ENCODE results near the gene PPP2R5D.

PPP2R5D gene

GRCh38 chr6:43050981-43051380 lies 66.6 kb downstream of the PPP2R5D start:
- DNase-seq (ENCODE audit: low read depth), result no peak
- TF ChIP-seq CTCF (conservative IDR thresholded peaks at IDR 0.05; ENCODE audit: low read length), result no peak
- H3K4me3 ChIP-seq (ENCODE audit: low read length), result no peak overlapping the region

- H3K4me3 ChIP-seq (ENCODE audit: low read length), result peak overlapping the region; percentile 93
- no peak for DNase-seq (ENCODE audit: low read depth)
- TF ChIP-seq CTCF (conservative IDR thresholded peaks at IDR 0.05; ENCODE audit: low read length), result no peak
Measured at GRCh38 chr6:43052225-43052841, 68.0 kb downstream of the PPP2R5D start.

- no peak for DNase-seq (ENCODE audit: low read depth)
Measured at GRCh38 chr6:43052842-43053544, 68.6 kb downstream of the PPP2R5D start.

GRCh38 chr6:43053545-43054205 lies 69.3 kb downstream of the PPP2R5D start, which contains the start of gene CUL7:
Gene CUL7, minus strand, starts transcription at chr6:43053851. Its CDS starts 1,063 bp downstream, at chr6:43052788.
- peak within 1 kb of the TSS; percentile 93 for H3K4me3 ChIP-seq (ENCODE audit: low read length)
- TF ChIP-seq CTCF (conservative IDR thresholded peaks at IDR 0.05; ENCODE audit: low read length), result no peak
- peak; percentile 95 for DNase-seq (ENCODE audit: low read depth)

More at GRCh38 chr6:43052842-43053544, 68.6 kb downstream of the PPP2R5D start:
- TF ChIP-seq CTCF (conservative IDR thresholded peaks at IDR 0.05; ENCODE audit: low read length), result no peak
- peak overlapping the region; percentile 93 for H3K4me3 ChIP-seq (ENCODE audit: low read length)

- peak overlapping the region; percentile 93 for H3K4me3 ChIP-seq (ENCODE audit: low read length)
- no peak for DNase-seq (ENCODE audit: low read depth)
- no peak for TF ChIP-seq CTCF (conservative IDR thresholded peaks at IDR 0.05; ENCODE audit: low read length)
Measured at GRCh38 chr6:43054206-43054943, 70.0 kb downstream of the PPP2R5D start.

- no peak overlapping the region for H3K4me3 ChIP-seq (ENCODE audit: low read length)
- TF ChIP-seq CTCF (conservative IDR thresholded peaks at IDR 0.05; ENCODE audit: low read length), result no peak
- no peak for DNase-seq (ENCODE audit: low read depth)
Measured at GRCh38 chr6:43055966-43056365, 71.6 kb downstream of the PPP2R5D start.

All from AG10803 (cell line).